ENCODE data around the gene FASTKD2.

FASTKD2 gene

GRCh38 chr2:206814498-206814897 lies 49.1 kb downstream of the FASTKD2 start:
- Histone ChIP-seq H3K36me3 (no peaks in the 10 kb centered on the region), H3K27me3 (ENCODE audit: insufficient read depth, low read depth, severe bottlenecking) (no peaks in the 10 kb centered on the region), H3K9me3 (ENCODE audit: severe bottlenecking) (no peaks in the 10 kb centered on the region), H3K27ac (no peak overlapping the region), H3K4me3 (ENCODE audit: low read depth, low read length) (no peak overlapping the region)
- TF ChIP-seq CTCF (IDR thresholded peaks at IDR 0.05; ENCODE audit: low read depth, low read length) = no peak
- DNase-seq = no peak

- H3K36me3 ChIP-seq = no peaks in the 10 kb centered on the region
- H3K27ac ChIP-seq = no peak overlapping the region
- H3K27me3 ChIP-seq (ENCODE audit: insufficient read depth, low read depth, severe bottlenecking) = no peaks in the 10 kb centered on the region
- DNase-seq = no peak
- H3K9me3 ChIP-seq (ENCODE audit: severe bottlenecking) = no peaks in the 10 kb centered on the region
- no peak overlapping the region for H3K4me3 ChIP-seq (ENCODE audit: low read depth, low read length)
- no peak for TF ChIP-seq CTCF (IDR thresholded peaks at IDR 0.05; ENCODE audit: low read depth, low read length)
Observed at GRCh38 chr2:206820807-206821206, 55.4 kb downstream of the FASTKD2 start.

- TF ChIP-seq CTCF (IDR thresholded peaks at IDR 0.05; ENCODE audit: low read depth, low read length) = no peak
- H3K4me3 ChIP-seq (ENCODE audit: low read depth, low read length) = no peak overlapping the region
- no peaks in the 10 kb centered on the region for H3K9me3 ChIP-seq (ENCODE audit: severe bottlenecking)
- no peak overlapping the region for H3K27ac ChIP-seq
- no peak for DNase-seq
- no peaks in the 10 kb centered on the region for H3K36me3 ChIP-seq
- H3K27me3 ChIP-seq (ENCODE audit: insufficient read depth, low read depth, severe bottlenecking) = no peaks in the 10 kb centered on the region
Observed at GRCh38 chr2:206823178-206823577, 57.8 kb downstream of the FASTKD2 start.

GRCh38 chr2:206824087-206824618 lies 58.7 kb downstream of the FASTKD2 start:
- Histone ChIP-seq H3K4me3 (ENCODE audit: low read depth, low read length) (no peak overlapping the region), H3K36me3 (no peaks in the 10 kb centered on the region), H3K9me3 (ENCODE audit: severe bottlenecking) (no peaks in the 10 kb centered on the region), H3K27me3 (ENCODE audit: insufficient read depth, low read depth, severe bottlenecking) (no peaks in the 10 kb centered on the region), H3K27ac (no peak overlapping the region)
- no peak for TF ChIP-seq CTCF (IDR thresholded peaks at IDR 0.05; ENCODE audit: low read depth, low read length)
- no peak for DNase-seq

- no peak for DNase-seq
- no peaks in the 10 kb centered on the region for H3K36me3 ChIP-seq
- H3K9me3 ChIP-seq (ENCODE audit: severe bottlenecking) = no peaks in the 10 kb centered on the region
- H3K27ac ChIP-seq = no peak overlapping the region
- no peaks in the 10 kb centered on the region for H3K27me3 ChIP-seq (ENCODE audit: insufficient read depth, low read depth, severe bottlenecking)
- no peak for TF ChIP-seq CTCF (IDR thresholded peaks at IDR 0.05; ENCODE audit: low read depth, low read length)
- no peak overlapping the region for H3K4me3 ChIP-seq (ENCODE audit: low read depth, low read length)
Observed at GRCh38 chr2:206824993-206825392, 59.6 kb downstream of the FASTKD2 start.

GRCh38 chr2:206831442-206831995 lies 66.1 kb downstream of the FASTKD2 start:
- H3K4me3 ChIP-seq (ENCODE audit: low read depth, low read length) = no peak overlapping the region

More at GRCh38 chr2:206831442-206831995, 66.1 kb downstream of the FASTKD2 start:
- TF ChIP-seq CTCF (IDR thresholded peaks at IDR 0.05; ENCODE audit: low read depth, low read length) = no peak
- Histone ChIP-seq H3K9me3 (ENCODE audit: severe bottlenecking) (no peaks in the 10 kb centered on the region), H3K27ac (no peak overlapping the region), H3K27me3 (ENCODE audit: insufficient read depth, low read depth, severe bottlenecking) (no peaks in the 10 kb centered on the region), H3K36me3 (no peaks in the 10 kb centered on the region)
- no peak for DNase-seq
